Tracheal epithelial cell (primary cell): Measurements from ENCODE around the gene ZKSCAN3. TPM values are rescaled to one million over a fixed set of nuclear protein-coding genes. Genes with fewer than 3 reads are reported as not detected.

Experiments
- total RNA-seq: library from RNA; depleted of rRNA; stranded (reverse); fragments of >200 nt; gene quantifications from 2 replicates; pipeline ENCODE4 v1.2.1, GENCODE V29; 2014

Gene ZKSCAN3
- total RNA-seq, result 3.1 and 4.5 TPM in 2 replicates

DNA sequence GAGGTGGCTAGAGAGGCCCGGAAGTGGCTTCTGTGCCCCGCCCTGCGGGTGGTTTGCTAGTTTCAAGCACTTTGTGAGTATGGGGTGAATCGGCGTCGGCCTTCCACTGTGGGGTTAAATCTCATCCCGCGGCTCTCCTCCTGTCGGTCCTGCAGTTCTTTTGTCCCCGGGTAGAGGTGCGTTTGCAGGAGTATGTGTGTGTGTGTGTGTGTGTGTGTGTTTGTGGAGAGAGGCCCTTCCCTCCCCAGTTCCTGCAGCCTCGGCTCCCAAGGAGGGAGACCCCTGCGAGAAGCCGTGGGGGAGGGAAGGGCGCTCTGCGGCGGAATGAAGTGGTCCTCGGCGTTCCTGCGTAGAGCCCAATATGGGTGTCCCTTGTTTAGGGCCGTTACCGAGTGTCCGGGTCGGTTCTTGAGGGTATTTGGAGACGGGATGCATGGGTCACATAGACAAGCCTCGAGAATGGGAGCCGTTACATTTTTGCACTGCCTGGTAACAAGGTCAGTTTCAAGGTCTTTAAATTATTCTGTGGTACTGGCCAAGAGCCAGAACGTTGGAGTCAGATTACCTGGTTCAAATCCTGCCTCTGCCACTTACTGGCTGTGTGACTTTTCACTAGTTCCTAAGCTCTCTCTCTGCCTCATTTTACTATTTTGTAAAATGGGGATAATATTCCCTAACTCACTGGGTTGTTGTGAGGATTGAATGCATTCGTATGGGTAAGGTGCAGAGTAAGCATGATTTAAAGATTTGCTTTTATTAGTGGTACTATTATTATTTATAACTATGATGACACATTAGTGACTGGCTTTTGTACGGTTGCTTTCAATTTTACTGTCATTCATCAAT lies at the start of gene ZKSCAN3:
TSS of gene ZKSCAN3 (plus strand) at position 56 of the 846 bp plus-strand sequence. CDS start 9,640 bp downstream, outside the sequence.

DNA sequence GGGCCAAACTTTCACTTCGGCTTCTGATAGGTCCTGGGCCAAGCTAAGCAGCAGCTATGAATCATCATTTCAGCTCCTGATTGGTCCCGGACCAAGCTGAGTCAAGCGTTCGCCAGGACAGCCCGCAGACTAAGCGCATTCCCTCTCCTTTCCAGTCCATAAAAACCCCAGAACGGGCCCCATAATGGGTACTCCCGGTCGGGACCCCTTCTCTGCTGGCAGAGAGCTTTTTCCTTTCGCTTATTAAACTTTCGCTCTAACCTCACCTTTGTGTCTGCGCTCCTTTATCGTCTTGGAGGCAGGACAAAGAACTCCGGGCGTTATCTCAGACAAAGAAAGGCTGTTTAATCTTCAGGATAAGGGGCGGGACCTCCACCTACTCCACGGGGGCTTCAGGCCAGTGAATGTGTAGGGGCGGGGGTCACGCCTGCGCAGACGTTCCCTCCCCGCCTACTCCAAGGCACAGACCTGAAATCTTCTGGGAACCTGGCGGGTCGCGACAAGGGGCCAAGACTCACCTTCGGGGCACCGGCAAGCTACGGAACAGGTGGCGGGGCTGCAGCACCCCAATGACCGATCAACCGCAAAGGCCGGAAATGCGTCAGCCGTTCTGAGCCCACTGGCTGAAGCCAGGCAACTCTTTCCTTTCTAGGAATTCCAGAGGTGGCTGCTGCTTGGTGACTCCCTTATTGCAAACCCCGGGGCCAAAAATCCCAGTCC lies 14.0 kb upstream of the ZKSCAN3 start, which contains the start of gene ZSCAN31:
TSS of gene ZSCAN31 (minus strand) at position 585 of the 720 bp plus-strand sequence. CDS start 6,465 bp downstream, outside the sequence.

DNA sequence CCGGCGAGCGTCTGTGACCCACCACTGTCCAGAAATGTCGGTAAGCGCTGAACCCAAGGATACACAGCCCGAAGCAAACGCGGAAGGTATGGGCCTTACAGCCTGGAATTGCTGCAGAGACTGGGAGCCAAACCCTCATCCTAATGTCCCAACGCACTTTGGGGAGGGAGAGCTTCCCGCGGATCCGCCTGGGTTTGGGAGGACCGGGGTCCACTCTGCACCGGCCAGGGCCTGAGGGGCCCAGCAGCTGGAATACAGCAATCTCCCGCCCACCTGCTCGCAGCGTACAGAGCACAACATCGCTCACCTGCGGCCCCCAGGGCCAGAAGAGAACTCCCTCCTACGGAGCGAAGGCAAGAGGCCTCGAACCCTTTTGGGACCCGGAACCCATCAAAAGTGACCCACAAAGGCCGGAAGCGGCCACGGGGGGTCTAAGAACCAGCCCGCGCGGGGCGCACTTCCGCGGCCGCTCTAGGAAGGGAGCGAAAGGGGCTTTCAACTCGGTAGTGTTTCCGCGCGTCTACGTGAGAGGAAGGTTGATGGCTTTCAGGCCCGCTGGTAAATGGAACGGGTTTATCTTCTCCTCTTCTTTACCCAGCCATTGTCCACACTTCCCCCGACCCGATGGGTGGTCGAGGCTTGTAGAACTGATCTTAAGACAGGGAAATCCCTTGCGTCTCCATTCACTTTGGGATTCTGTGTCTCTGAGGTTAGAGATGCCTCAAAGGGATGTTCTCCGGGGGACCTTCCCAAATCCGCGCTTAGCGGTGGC lies 49.8 kb downstream of the ZKSCAN3 start, which contains the start of gene ZSCAN12:
TSS of gene ZSCAN12 (minus strand) at position 398 of the 772 bp plus-strand sequence. CDS start 1,342 bp downstream, outside the sequence.

Other genes starting within 250 kb of the ZKSCAN3 start
- gene ZSCAN16, start 225.3 kb upstream of the ZKSCAN3 start, total RNA-seq, result 3.8 and 4.3 TPM in 2 replicates
- 6.7 and 7.7 TPM in 2 replicates for gene ZKSCAN8, start 208.1 kb upstream of the ZKSCAN3 start, total RNA-seq
- 7.7 and 8.7 TPM in 2 replicates for gene ZSCAN9, start 124.7 kb upstream of the ZKSCAN3 start, total RNA-seq
- gene ZKSCAN4, start 97.7 kb upstream of the ZKSCAN3 start, total RNA-seq, result 4.6 and 7.0 TPM in 2 replicates
- gene NKAPL, start 90.7 kb upstream of the ZKSCAN3 start, total RNA-seq, result 0.21 and 0.48 TPM in 2 replicates
- gene ZSCAN26, start 82.8 kb upstream of the ZKSCAN3 start, total RNA-seq, result 7.9 and 8.7 TPM in 2 replicates
- gene PGBD1, start 68.4 kb upstream of the ZKSCAN3 start, total RNA-seq, result 2.8 and 3.6 TPM in 2 replicates
- gene ZSCAN31, start 13.8 kb upstream of the ZKSCAN3 start, total RNA-seq, result 9.6 and 11.8 TPM in 2 replicates
- gene ZSCAN12, start 49.8 kb downstream of the ZKSCAN3 start, total RNA-seq, result 4.3 and 6.2 TPM in 2 replicates
- gene ZSCAN23, start 93.5 kb downstream of the ZKSCAN3 start, total RNA-seq, result 1.1 and 1.9 TPM in 2 replicates
- not detected in 2 replicates for gene GPX6, start 165.8 kb downstream of the ZKSCAN3 start, total RNA-seq
- not detected in 2 replicates for gene GPX5, start 175.9 kb downstream of the ZKSCAN3 start, total RNA-seq